ENCODE results near the gene FNBP1. TPM values are rescaled to one million over a fixed set of nuclear protein-coding genes. Genes with fewer than 3 reads are reported as not detected.

The FNBP1 gene
- total RNA-seq, 1 experiment from 2014 or later: 36.5 TPM

- no peaks in the 10 kb centered on the region for H3K79me1 ChIP-seq (ENCODE audit: insufficient read depth, low read depth, low read length, poor library complexity, severe bottlenecking)
- no peaks in the 10 kb centered on the region for H3K4me1 ChIP-seq (ENCODE audit: insufficient read depth, low read length)
- H4K91ac ChIP-seq (ENCODE audit: insufficient read length, low read depth, low read length): no peak overlapping the region
- H2BK12ac ChIP-seq (ENCODE audit: insufficient read length, low read depth, low read length): no peak overlapping the region
- H4K5ac ChIP-seq (ENCODE audit: insufficient read length, low read depth, low read length): no peak overlapping the region
- H3K56ac ChIP-seq (ENCODE audit: insufficient read length, low read depth, low read length): no peak overlapping the region
- no peak overlapping the region for H3K27ac ChIP-seq (ENCODE audit: insufficient read length, low read depth, low read length)
- Mint-ChIP-seq H3K9me3 (peaks cover 2 to 3% of the 10 kb centered on the region in 2 experiments; a peak in 3 of 5 replicates), H3K4me3 (peak overlapping the region; percentile 96 to 98), H3K4me1 (peaks cover 21 to 29% of the 10 kb centered on the region in 2 experiments), H3K36me3 (ENCODE audit: insufficient read depth in 1 of 3, low read depth in 3 of 3) (peaks cover 0 to 3% (median 2%) of the 10 kb centered on the region in 3 experiments; a peak in 2 of 7 replicates), H3K27ac (peak overlapping the region in 2 of 3 experiments; percentile 49 to 94; a peak in 2 of 7 replicates), H3K27me3 (ENCODE audit: low read depth) (peaks cover 28% of the 10 kb centered on the region)
- no peak overlapping the region for H4K8ac ChIP-seq (replicated peaks; ENCODE audit: insufficient read length, low read depth, low read length)
- no peak overlapping the region for H2BK120ac ChIP-seq (ENCODE audit: low read depth, low read length, poor library complexity, severe bottlenecking)
- H3K4me2 ChIP-seq (ENCODE audit: insufficient read depth, insufficient read length, low read length): peak overlapping the region; percentile 100
- H2BK15ac ChIP-seq (ENCODE audit: low read depth, low read length): no peak overlapping the region
- H3K79me2 ChIP-seq (ENCODE audit: insufficient read depth, low read length): no peaks in the 10 kb centered on the region; the same call in 1 of the 2 replicates
- H3K23ac ChIP-seq (ENCODE audit: insufficient read length, low read depth, low read length): no peak overlapping the region
- no peaks in the 10 kb centered on the region; the same call in 1 of the 2 replicates for H3K27me3 ChIP-seq (ENCODE audit: insufficient read depth, low read length)
- WGBS (ENCODE audit: extremely low coverage, insufficient read length, low lambda C conversion rate): no CpG with 5 or more reads among the region's 68 CpGs
- no peaks in the 10 kb centered on the region for H4K20me1 ChIP-seq (ENCODE audit: control insufficient read depth, insufficient read depth, insufficient read length)
- no peaks in the 10 kb centered on the region for H3K9me3 ChIP-seq (ENCODE audit: control insufficient read depth, low read depth, low read length)
- no peak overlapping the region for H2BK5ac ChIP-seq (ENCODE audit: insufficient read length, low read length)
- peaks cover 14% of the 10 kb centered on the region for H3K23me2 ChIP-seq (ENCODE audit: insufficient read length, low read depth, low read length, poor library complexity, severe bottlenecking)
- 0 out of 2 replicates have a peak overlapping the region, but pooled peaks have one; percentile 32 for H3K14ac ChIP-seq (ENCODE audit: insufficient read depth, low read length)
- no peak overlapping the region for H3T11ph ChIP-seq (ENCODE audit: low read length)
- peak overlapping the region; percentile 72 for H3K9ac ChIP-seq (ENCODE audit: extremely low read depth, insufficient read length, low read length)
- H2AK5ac ChIP-seq (ENCODE audit: insufficient read length, low read length): no peak overlapping the region
- no peak overlapping the region for H3K4ac ChIP-seq (ENCODE audit: low read depth, low read length)
- no peak for DNase-seq
- H3K18ac ChIP-seq (ENCODE audit: insufficient read length, low read depth, low read length): no peak overlapping the region
- no peak overlapping the region for H2AFZ ChIP-seq (ENCODE audit: low read length)
- TF ChIP-seq CTCF (conservative IDR thresholded peaks at IDR 0.05): no peak
- H2BK20ac ChIP-seq (ENCODE audit: low read depth, low read length, poor library complexity, severe bottlenecking): no peak overlapping the region
These were observed 544 bp downstream of the FNBP1 start for GRCh38 chr9:130042406-130042884.
